Parathyroid adenoma (tissue), 2 donors: Measurements from ENCODE around the gene GPR155.
A peak's percentile ranks its signal among the peaks of the same experiment; 100 is the strongest.

Experiments used
- H2AFZ ChIP-seq: fragments of 300-600 bp; sonication (generic); one replicate; pipeline ENCODE4 v1.7.0; 2017; ENCODE audit warnings: antibody characterized with exemption, mild to moderate bottlenecking
- H3K27ac ChIP-seq: fragments of 300-600 bp; sonication (generic); one replicate; pipeline ENCODE4 v1.7.0; 2017
- H3K27me3 ChIP-seq: fragments of 300-600 bp; sonication (generic); one replicate; pipeline ENCODE4 v1.7.0; 2017; ENCODE audit warnings: low read length; ENCODE audit not compliant: control insufficient read depth, insufficient read depth
- H3K36me3 ChIP-seq: fragments of 300-600 bp; sonication (generic); one replicate; pipeline ENCODE4 v1.7.0; 2017; ENCODE audit warnings: low read length; ENCODE audit not compliant: control insufficient read depth, insufficient read depth
- H3K4me1 ChIP-seq: fragments of 300-600 bp; sonication (generic); one replicate; pipeline ENCODE4 v1.7.0; 2017; ENCODE audit warnings: control low read depth
- H3K4me2 ChIP-seq: fragments of 300-600 bp; sonication (generic); one replicate; pipeline ENCODE4 v1.7.0; 2017; ENCODE audit warnings: low read length
- H3K4me3 ChIP-seq: fragments of 300-600 bp; sonication (generic); one replicate; pipeline ENCODE4 v1.7.0; 2017; ENCODE audit warnings: low read depth, low read length
- H3K79me2 ChIP-seq: fragments of 300-600 bp; sonication (generic); one replicate; pipeline ENCODE4 v1.7.0; 2017; ENCODE audit warnings: control low read depth
- H3K9ac ChIP-seq: fragments of 300-600 bp; sonication (generic); one replicate; pipeline ENCODE4 v1.7.0; 2017; ENCODE audit warnings: mild to moderate bottlenecking
- H3K9me3 ChIP-seq: fragments of 300-600 bp; sonication (generic); one replicate; pipeline ENCODE4 v1.7.0; 2017; ENCODE audit warnings: low read length; ENCODE audit not compliant: control insufficient read depth
- TF ChIP-seq, protein P1 (sequence below): fragments of 300-600 bp; sonication (generic); IDR thresholded peaks from one replicate; pipeline ENCODE4 v1.7.0; 2017; ENCODE audit warnings: antibody characterized with exemption, mild to moderate bottlenecking
- donor health status: primary hyperparathyroidism.

Gene GPR155

DNA sequence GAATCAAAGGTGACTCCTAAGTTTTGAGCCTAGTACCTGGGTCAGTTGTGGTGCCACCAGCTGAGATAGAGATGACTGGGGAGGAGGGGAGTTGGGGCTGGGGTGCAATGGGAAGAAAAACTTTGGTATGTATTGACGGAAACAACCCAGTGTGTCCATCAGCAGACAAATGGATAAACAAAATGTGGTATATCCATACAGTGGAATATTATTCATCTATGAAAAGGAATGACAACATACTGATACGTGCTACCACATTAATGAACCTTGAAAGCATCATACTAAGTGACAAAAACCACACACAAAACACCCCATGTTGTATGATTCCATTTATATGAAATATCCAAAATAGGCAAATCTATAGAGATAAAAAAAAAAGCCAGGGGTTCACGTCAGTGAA, 41.1 kb upstream of the GPR155 start:
- Histone ChIP-seq H3K36me3 (no peaks in the 10 kb centered on the region), H3K27me3 (no peaks in the 10 kb centered on the region), H3K9me3 (no peaks in the 10 kb centered on the region), H3K4me1 (no peaks in the 10 kb centered on the region), H2AFZ (no peak overlapping the region), H3K4me3 (no peak overlapping the region), H3K79me2 (no peaks in the 10 kb centered on the region), H3K4me2 (no peak overlapping the region), H3K27ac (no peak overlapping the region), H3K9ac (no peak overlapping the region)
- TF ChIP-seq, protein P1, sequence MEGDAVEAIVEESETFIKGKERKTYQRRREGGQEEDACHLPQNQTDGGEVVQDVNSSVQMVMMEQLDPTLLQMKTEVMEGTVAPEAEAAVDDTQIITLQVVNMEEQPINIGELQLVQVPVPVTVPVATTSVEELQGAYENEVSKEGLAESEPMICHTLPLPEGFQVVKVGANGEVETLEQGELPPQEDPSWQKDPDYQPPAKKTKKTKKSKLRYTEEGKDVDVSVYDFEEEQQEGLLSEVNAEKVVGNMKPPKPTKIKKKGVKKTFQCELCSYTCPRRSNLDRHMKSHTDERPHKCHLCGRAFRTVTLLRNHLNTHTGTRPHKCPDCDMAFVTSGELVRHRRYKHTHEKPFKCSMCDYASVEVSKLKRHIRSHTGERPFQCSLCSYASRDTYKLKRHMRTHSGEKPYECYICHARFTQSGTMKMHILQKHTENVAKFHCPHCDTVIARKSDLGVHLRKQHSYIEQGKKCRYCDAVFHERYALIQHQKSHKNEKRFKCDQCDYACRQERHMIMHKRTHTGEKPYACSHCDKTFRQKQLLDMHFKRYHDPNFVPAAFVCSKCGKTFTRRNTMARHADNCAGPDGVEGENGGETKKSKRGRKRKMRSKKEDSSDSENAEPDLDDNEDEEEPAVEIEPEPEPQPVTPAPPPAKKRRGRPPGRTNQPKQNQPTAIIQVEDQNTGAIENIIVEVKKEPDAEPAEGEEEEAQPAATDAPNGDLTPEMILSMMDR: no peak

DNA sequence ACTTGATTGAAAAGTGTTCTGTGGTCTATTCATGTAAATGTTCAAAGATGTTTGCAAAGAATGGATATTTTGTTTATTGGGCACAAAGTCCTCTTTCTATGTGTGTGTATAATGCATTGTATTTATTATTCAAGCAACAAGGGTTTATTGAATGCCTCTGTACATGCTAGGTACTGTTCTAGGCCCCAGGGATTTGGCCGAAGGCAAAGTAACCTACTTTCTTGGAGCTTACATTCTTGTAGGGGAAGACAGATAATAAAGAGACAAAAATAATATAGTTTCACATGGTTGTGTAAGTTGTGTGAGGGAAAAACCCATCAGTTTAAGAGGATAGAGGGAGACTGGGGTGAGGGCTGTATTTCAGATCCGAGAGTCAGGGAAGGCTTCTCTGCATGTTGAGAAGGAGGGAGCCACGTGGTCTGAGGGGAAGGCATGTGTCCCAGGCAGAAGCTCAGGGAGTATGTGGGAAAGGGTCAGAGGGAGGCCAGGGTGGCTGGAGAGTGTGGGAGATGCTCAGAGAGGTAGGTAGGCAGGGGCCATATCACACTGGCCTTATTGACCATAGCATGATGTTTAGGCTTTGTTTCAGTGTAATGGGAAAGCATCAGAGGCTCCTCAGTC, 40.4 kb upstream of the GPR155 start:
- Histone ChIP-seq H3K4me3 (no peak overlapping the region), H3K79me2 (no peaks in the 10 kb centered on the region), H3K27me3 (no peaks in the 10 kb centered on the region), H2AFZ (no peak overlapping the region), H3K4me1 (peaks cover 3% of the 10 kb centered on the region), H3K27ac (no peak overlapping the region), H3K36me3 (no peaks in the 10 kb centered on the region), H3K9ac (no peak overlapping the region), H3K4me2 (no peak overlapping the region), H3K9me3 (no peaks in the 10 kb centered on the region)
- TF ChIP-seq, protein P1: no peak

DNA sequence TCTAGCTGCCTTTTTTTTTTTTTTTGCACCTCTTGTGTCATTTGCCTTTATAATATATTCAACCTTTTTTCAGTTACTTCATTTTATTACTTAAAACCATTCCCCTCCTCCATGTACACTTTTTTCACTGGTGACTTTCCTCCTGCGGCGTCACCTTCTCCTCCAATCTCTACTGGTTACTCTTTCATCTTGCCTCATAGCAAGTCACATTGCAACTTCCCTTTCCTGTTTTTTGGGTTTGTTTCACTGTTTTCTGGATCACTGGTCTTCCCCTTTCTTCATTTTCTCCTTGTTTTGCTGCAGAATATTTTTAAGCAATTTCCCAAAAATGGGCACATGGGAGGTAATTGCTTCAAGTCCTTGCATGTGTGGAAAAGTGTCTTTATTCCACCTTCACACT, 37.7 kb upstream of the GPR155 start:
- Histone ChIP-seq H2AFZ (no peak overlapping the region), H3K4me1 (peaks cover 3% of the 10 kb centered on the region), H3K36me3 (no peaks in the 10 kb centered on the region), H3K9me3 (no peaks in the 10 kb centered on the region), H3K79me2 (no peaks in the 10 kb centered on the region), H3K27me3 (no peaks in the 10 kb centered on the region), H3K4me2 (no peak overlapping the region), H3K27ac (no peak overlapping the region), H3K9ac (no peak overlapping the region), H3K4me3 (no peak overlapping the region)
- TF ChIP-seq, protein P1: no peak

DNA sequence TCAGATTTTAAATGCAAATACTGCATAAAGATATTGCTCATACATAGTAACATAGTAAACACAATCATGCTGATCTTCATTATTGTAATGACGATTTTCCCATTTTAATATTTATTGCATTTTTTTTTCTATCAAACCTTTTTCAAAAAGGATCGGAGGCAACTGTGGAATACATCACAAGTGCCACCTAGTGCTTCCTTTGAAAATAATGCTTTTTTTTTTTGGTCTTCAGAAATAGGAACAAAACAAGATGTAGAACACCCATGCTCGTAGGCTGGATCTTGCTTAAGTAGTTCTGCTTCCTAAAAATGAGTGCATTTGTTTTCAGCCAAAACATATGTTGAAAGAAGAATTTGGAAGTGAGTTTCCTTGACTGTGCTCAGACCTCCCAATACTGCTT, 35.7 kb upstream of the GPR155 start:
- TF ChIP-seq, protein P1: peak; percentile 57
- H3K27ac ChIP-seq: no peak overlapping the region
- no peak overlapping the region for H3K4me2 ChIP-seq
- no peak overlapping the region for H3K9ac ChIP-seq
- no peaks in the 10 kb centered on the region for H3K79me2 ChIP-seq
- no peak overlapping the region for H3K4me3 ChIP-seq
- H3K27me3 ChIP-seq: no peaks in the 10 kb centered on the region
- no peaks in the 10 kb centered on the region for H3K9me3 ChIP-seq
- no peaks in the 10 kb centered on the region for H3K36me3 ChIP-seq
- no peak overlapping the region for H2AFZ ChIP-seq
- peaks cover 3% of the 10 kb centered on the region for H3K4me1 ChIP-seq

DNA sequence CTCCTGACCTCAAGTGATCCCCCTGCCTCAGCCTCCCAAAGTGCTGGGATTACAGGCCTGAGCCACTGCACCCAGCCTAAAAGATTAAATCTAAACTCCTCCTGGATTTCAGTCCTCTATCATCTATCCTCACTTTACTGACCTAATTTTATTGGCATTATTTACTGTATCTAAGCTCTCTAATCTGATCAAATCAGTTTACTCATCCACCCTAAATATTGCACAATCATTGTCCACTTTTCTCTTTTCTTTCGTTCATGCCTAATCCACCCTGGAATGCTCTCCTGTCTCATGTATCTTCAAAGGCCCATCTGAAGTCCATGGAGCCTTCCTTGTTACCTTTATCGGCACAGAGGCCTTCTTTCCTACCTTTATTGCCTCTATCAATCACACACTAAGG, 31.6 kb upstream of the GPR155 start:
- H3K79me2 ChIP-seq: no peaks in the 10 kb centered on the region
- H3K27ac ChIP-seq: no peak overlapping the region
- no peak overlapping the region for H3K9ac ChIP-seq
- no peaks in the 10 kb centered on the region for H3K27me3 ChIP-seq
- H3K4me3 ChIP-seq: no peak overlapping the region
- H3K4me2 ChIP-seq: no peak overlapping the region
- no peak overlapping the region for H2AFZ ChIP-seq
- peaks cover 3% of the 10 kb centered on the region for H3K4me1 ChIP-seq
- H3K36me3 ChIP-seq: no peaks in the 10 kb centered on the region
- H3K9me3 ChIP-seq: no peaks in the 10 kb centered on the region
- TF ChIP-seq, protein P1: no peak
